Activated T-cell treated with anti-CD3 and anti-CD28 coated beads, Interleukin-2, amount 50 U/mL, for 4 hours (primary cell): ENCODE data around the gene MEIOSIN. TPM values are rescaled to one million over a fixed set of nuclear protein-coding genes. Genes with fewer than 3 reads are reported as not detected.
"Not testable (repeated sequence)": the region's sequence is repeated elsewhere in the genome, so short reads cannot be mapped to it uniquely, and the experiment has no call there.

Source experiments
- ATAC-seq, 2 donors: fragments of 200-7000 bp; cut with Tn5 transposase; one replicate each; pipeline ENCODE4 v1.10.0; 2021
- DNase-seq: peaks from one replicate; pipeline ENCODE4 v3.0.0-alpha.2; 2020
- H3K27me3 Mint-ChIP-seq: one replicate; pipeline ENCODE4 v1.8.0; 2021; ENCODE audit warnings: low read depth, mixed read lengths
- H3K36me3 Mint-ChIP-seq: one replicate; pipeline ENCODE4 v1.8.0; 2022; ENCODE audit warnings: mixed read lengths; ENCODE audit not compliant: insufficient read depth
- H3K4me1 Mint-ChIP-seq: one replicate; pipeline ENCODE4 v1.8.0; 2021; ENCODE audit warnings: low read depth, mixed read lengths
- H3K4me3 Mint-ChIP-seq: one replicate; pipeline ENCODE4 v1.8.0; 2021; ENCODE audit warnings: mild to moderate bottlenecking, moderate library complexity, mixed read lengths
- H3K9me3 Mint-ChIP-seq: one replicate; pipeline ENCODE4 v1.8.0; 2021; ENCODE audit warnings: mixed read lengths
- total RNA-seq, 3 donors: library from RNA; stranded (reverse); gene quantifications; one replicate each; pipeline ENCODE4 v1.2.1, GENCODE V29; 2021

Gene MEIOSIN
- total RNA-seq, 3 donors from 2014 or later = not detected

DNA sequence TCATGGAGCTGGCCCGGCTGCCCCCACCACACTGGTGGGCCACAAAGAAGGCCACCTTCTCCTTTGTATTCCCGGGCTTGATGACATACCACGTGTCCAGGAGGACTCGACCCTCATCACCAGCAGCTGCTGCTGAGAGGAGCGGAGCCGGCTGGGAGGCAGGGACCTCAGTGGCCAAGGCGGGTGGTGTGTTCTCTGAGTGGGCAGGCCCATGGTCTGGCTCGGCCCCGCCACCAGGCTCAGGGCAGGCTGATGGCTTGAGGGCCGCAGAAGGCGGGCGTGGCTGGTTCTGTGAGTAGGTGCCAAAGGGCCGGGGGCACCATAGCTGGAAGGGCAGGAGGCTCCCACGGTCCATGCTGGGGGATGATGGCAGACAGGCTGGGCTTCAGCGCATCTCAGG lies 20.1 kb upstream of the MEIOSIN start:
- Mint-ChIP-seq H3K36me3 (peaks cover 14% of the 10 kb centered on the region), H3K27me3 (no peaks in the 10 kb centered on the region), H3K9me3 (no peaks in the 10 kb centered on the region), H3K4me3 (no peak overlapping the region), H3K4me1 (peaks cover 36% of the 10 kb centered on the region)
- DNase-seq (no peak), ATAC-seq (no peak)

DNA sequence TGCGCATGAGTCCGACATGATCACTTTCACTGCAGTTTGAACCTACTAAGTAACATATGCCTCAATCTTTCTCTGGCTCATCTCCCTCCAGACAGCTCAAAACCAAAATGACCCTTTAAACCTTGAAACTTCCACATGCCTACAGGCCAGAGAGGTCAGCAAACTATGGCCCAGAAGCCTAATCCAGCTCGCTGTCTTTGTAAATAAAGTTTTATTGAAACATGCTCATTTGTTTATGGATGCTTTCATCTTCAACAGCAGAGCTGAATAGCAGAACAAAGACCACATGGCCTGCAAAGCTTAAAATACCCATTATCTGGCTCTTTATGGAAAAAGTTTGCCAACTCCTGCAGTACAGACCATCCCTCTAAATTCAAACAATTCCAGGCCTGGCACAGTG lies 18.1 kb upstream of the MEIOSIN start:
- peaks cover 45% of the 10 kb centered on the region for H3K4me1 Mint-ChIP-seq
- no peak overlapping the region for H3K4me3 Mint-ChIP-seq
- peaks cover 18% of the 10 kb centered on the region for H3K36me3 Mint-ChIP-seq
- ATAC-seq (no peak), DNase-seq (no peak)
- H3K27me3 Mint-ChIP-seq = no peaks in the 10 kb centered on the region
- H3K9me3 Mint-ChIP-seq = no peaks in the 10 kb centered on the region

DNA sequence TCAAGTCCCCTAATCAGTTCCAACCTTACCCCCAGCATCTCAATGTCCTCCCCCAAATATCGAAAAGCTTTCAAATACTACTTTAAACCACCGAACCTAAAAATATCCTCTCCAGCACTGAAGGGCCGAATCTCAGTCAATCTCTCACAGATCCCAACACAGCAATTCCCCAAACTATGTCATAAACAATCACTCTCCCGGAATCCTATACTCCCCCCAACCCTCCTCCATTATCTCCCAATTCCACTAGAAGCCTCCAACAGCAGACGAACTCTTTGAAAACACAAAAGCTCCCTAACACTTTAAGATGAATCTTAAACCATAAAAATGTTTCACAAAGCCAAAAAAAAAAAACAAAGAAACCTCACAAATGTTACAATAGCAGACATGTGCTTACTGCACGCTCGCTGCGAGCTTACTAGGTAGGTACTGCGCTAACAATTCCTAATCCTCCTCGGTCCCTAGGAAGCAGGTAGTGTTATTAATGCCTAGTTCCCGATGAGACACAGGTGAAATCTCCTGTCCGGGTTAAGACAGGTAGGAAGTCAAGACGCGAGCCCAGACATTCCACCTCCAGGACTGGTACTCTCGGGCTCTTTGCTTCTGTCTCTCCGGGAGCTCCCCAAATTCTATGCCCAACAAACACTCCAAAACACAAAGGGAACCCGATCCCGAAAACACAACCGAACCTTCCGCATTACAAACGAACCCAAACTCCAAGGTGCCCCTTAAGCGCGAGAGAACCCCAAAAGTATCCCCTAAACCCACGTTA lies 16.7 kb upstream of the MEIOSIN start:
- Mint-ChIP-seq H3K36me3 (peaks cover 18% of the 10 kb centered on the region), H3K4me1 (peaks cover 43% of the 10 kb centered on the region), H3K27me3 (no peaks in the 10 kb centered on the region), H3K4me3 (peak overlapping the region; percentile 93), H3K9me3 (no peaks in the 10 kb centered on the region)
- no peak for ATAC-seq
- no peak for DNase-seq

DNA sequence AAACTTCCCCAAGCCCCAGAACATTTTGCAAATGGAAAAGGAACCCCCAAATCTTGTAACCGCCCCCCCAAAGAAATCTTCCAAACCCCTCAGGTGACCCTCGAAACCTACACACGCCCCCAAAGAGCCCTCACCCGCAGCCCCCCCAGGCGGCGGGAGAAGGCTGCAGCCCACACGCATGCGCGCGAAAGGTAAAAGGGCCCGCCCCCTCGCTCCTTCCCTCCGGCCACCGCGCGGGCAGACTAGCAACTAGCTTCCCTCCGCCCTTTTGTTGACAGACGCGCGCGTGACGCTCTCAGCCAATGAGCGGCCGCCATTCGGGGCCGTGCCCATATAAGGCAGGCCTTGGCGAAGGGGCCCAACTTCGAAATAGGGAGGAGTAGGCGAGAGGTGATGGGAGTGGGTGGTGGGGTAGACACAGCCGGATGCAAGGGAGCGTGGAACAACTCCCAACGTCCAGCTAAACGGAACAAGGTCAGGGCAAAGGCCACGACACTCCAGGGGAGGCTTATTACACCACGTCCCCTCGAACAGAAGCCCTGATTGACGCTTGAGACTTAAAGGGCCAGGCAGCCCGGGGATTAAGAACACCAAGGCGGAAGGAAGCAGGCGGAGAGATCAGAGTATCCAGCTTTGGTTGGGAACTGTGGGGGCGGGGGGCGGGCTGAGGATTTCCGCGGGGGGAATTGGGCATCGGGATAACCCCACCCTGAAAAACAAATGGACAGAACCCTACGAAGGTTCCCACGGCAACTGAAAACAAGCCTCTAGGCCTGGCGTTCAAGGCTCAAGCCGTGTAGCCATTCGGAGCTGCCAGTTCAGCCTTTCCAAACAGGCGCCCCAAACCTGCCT lies 15.9 kb upstream of the MEIOSIN start:
- Mint-ChIP-seq H3K27me3 (no peaks in the 10 kb centered on the region), H3K4me1 (peaks cover 43% of the 10 kb centered on the region), H3K4me3 (peak overlapping the region; percentile 93), H3K9me3 (no peaks in the 10 kb centered on the region), H3K36me3 (peaks cover 16% of the 10 kb centered on the region)
- DNase-seq (peak; percentile 96), ATAC-seq (peak; percentile 95 to 97)

DNA sequence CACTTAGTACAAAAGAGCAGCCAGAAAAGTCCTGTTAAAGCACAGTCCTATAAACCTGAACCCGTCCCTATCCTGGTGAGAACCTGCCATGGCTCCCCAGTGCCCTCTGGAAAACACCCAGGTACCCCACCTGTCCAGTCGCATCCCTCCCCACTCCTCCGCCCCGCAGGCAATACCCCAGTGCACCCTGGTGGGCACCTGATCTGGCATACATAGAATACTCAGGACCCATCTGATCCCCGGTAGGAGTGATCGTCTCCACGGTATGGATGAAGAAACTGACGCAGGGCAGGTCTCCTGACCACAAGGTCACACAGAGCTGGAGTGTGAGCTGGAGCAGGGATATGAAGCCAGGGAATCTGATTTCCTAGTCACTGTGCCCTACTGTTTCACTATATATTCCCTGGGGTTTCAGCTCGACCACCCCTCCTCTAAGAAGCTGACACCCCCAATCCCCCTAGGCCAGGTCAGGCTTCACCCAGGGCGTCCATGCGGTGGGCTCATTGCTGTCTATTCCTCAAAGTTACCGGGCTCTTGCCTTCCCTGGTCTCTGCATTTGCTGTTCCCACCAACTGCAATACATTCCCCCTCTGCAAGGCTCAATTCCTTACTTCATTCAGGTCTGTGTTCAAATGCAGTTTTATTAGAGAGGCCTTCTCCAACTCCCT lies 15.1 kb upstream of the MEIOSIN start:
- no peak for DNase-seq
- Mint-ChIP-seq H3K27me3 (no peaks in the 10 kb centered on the region), H3K36me3 (peaks cover 16% of the 10 kb centered on the region), H3K4me1 (peaks cover 43% of the 10 kb centered on the region), H3K9me3 (no peaks in the 10 kb centered on the region), H3K4me3 (peak overlapping the region; percentile 93)
- no peak for ATAC-seq

DNA sequence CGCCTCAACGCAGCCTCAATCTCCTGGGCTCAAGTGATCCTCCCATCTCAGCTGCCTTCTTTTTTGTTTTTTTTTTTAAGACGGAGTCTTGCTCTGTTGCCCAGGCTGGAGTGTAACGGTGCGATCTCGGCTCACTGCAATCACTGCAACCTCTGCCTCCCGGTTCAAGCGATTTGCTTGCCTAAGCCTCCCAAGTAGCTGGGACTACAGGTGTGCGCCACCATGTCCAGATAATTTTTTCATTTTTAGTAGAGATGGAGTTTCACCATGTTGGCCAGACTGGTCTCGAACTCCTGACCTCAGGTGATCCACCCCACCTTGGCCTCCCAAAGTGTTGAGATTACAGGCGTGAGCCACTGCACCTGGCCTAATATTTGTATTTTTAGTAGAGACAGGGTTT lies 13.2 kb upstream of the MEIOSIN start:
- Mint-ChIP-seq H3K36me3 (peaks cover 16% of the 10 kb centered on the region), H3K4me1 (peaks cover 39% of the 10 kb centered on the region)
- not testable (repeated sequence) for H3K4me3 Mint-ChIP-seq, H3K9me3 Mint-ChIP-seq, H3K27me3 Mint-ChIP-seq, DNase-seq, ATAC-seq

DNA sequence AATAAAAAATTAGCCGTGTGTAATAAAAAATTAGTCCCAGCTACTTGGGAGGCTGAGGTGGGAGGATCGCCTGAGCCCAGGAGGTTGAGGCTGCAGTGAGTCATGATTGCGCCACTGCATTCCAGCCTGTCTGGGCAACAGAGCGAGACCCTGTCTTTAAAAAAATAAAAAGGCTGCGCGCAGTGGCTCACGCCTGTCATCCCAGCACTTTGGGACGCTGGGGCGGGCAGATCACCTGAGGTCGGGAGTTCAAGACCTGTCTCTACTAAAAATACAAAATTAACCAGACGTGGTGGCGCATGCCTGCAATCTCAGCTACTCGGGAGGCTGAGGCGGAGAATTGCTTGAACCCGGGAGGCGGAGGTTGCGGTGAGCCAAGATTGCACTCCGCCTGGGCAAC lies 4.6 kb upstream of the MEIOSIN start:
- not testable (repeated sequence) for H3K4me3 Mint-ChIP-seq, H3K36me3 Mint-ChIP-seq, H3K9me3 Mint-ChIP-seq, DNase-seq, H3K27me3 Mint-ChIP-seq, ATAC-seq
- H3K4me1 Mint-ChIP-seq = peaks cover 25% of the 10 kb centered on the region

DNA sequence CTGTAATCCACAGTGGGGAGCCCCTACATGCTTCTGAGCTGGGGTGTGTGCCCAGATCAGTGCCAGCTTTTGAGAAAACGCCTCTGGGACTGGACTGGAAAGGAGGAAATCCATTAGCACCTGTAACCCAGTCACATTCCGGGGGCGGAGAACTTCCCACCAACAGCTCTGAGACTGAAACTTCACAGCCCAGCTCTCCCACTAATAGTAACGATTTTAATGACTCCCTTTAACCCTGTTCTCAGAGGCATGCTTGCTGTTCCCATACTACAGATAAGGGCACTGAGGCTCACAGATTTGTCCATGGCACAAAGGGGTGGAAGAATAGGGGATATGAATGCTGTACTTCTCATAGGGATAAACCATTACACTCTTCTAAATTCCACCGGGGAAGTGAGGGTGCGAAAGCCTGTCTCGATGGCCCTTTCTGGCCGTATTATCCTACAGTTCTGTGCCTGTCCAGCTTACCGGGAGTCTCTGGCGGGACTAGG lies 3.4 kb upstream of the MEIOSIN start:
- peaks cover 23% of the 10 kb centered on the region for H3K4me1 Mint-ChIP-seq
- H3K4me3 Mint-ChIP-seq = peak overlapping the region; percentile 97
- DNase-seq = no peak
- no peaks in the 10 kb centered on the region for H3K9me3 Mint-ChIP-seq
- H3K36me3 Mint-ChIP-seq = no peaks in the 10 kb centered on the region
- H3K27me3 Mint-ChIP-seq = no peaks in the 10 kb centered on the region
- ATAC-seq = no peak

DNA sequence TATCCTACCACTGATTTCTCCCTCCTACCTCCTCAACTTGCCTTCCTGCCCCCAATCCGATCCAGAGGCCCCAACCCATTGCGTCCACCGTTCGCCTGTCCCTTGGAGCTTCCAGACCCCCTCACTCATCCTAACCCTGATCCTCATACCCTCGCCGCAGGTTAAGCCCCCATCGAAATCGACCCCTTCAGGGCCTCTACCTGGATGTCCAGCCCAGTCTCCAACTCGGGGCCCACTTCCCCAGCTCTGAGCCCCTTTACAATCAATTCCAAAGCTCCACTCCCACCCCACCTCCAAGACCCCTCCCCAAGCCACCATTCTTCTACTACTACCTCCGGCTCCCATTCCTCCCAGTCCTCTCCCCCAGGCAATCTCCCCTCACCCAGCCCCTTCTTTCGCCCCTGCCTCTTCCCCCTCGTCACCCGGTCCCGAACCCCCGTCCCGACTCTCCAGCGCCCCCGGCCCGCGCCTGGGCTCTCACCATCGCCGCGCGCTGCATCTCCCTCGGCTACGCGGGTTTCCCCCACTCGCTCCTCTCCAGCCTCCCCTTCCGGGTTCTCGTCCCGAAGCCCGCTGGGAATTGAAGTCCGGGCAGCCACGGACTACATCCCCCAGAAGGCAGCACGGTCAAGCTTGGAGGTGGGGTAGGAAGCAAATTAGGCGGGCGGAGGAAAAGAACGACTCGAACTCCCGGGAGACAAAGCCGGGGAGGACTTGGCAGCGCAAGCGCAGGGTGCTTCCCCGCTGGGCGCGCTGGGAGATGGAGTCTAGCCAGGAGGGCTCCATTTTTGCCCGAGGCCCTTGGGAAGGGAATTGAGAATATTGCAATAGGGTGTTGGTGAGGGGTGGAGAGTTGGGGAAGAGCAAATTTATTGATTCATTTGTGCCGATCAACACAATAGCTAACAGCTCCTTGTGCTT lies 2.6 kb upstream of the MEIOSIN start, which contains the start of gene FBXO46:
Gene FBXO46, minus strand, starts transcription at position 529 of the 921 bp plus-strand sequence. CDS start 17,401 bp downstream, outside the sequence.
- peak within 1 kb of the TSS; percentile 97 for H3K4me3 Mint-ChIP-seq
- H3K36me3 Mint-ChIP-seq = no peaks in the 10 kb centered on the region
- ATAC-seq (peak; percentile 99), DNase-seq (peak; percentile 89)
- no peaks in the 10 kb centered on the region for H3K27me3 Mint-ChIP-seq
- H3K4me1 Mint-ChIP-seq = peaks cover 23% of the 10 kb centered on the region
- no peaks in the 10 kb centered on the region for H3K9me3 Mint-ChIP-seq

DNA sequence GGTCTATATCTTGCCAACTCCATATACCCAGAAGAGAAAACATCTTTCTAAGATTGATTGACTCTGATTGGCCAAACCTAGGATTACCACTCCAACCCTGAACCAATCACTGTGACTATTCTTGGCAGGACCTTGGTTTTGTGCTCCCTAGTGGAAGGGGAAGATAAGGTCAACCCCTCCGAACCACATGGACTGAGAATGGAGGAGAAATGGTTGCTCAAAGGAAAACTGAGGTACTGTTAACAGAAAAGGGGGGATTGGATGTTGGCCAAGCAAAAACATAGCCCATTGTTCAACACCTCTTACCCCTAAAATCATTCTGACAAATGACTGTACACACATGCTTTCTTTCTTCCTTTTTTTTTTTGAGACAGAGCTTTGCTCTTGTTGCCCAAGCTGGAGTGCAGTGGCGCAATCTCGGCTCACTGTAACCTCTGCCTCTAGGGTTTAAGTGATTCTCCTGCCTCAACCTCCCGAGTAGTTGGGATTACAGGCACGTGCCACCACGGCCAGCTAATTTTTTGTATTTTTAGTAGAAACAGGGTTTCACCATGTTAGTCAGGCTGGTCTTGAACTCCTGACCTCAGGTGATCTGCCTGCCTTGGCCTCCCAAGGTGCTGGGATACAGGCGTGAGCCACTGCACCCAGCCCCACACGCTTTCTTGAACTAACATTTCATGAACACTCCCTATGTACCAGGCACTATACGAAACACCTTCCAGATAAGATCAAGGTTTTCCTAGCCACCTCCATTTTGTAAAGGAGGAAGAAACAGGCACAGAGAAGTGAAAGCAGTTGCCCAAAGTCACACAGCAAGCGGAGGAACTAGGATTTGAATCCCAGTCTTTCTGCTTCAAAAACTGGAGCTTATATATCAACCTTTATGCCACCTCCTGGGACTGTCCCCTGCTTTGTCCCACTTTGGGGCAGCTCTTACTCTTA lies 6.5 kb downstream of the MEIOSIN start:
- DNase-seq (no peak), ATAC-seq (no peak)
- no peak overlapping the region for H3K4me3 Mint-ChIP-seq
- H3K36me3 Mint-ChIP-seq = no peaks in the 10 kb centered on the region
- peaks cover 11% of the 10 kb centered on the region for H3K27me3 Mint-ChIP-seq
- H3K9me3 Mint-ChIP-seq = no peaks in the 10 kb centered on the region
- H3K4me1 Mint-ChIP-seq = no peaks in the 10 kb centered on the region

DNA sequence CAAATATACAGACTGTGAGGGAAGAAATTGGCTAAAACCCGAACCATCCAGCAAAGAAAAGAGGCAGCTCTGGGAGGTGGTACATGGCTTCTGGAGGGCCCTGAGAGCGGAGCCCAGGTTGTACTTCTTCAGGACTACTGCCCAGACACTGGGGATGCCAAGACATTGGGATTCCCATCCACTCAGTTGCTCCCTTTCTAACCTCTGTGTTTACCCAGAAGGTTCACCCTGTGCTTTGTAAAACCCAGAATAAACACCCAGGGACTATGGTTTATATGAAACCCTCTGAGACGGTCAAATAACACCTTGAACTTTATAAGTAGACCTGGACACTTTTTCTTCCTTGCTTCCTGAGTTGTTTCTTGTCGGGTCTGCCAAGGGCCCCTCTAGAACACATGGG lies 9.7 kb downstream of the MEIOSIN start:
- H3K4me1 Mint-ChIP-seq = no peaks in the 10 kb centered on the region
- no peak for DNase-seq
- H3K4me3 Mint-ChIP-seq = no peak overlapping the region
- no peaks in the 10 kb centered on the region for H3K36me3 Mint-ChIP-seq
- H3K27me3 Mint-ChIP-seq = peaks cover 20% of the 10 kb centered on the region
- H3K9me3 Mint-ChIP-seq = no peaks in the 10 kb centered on the region
- ATAC-seq = no peak

DNA sequence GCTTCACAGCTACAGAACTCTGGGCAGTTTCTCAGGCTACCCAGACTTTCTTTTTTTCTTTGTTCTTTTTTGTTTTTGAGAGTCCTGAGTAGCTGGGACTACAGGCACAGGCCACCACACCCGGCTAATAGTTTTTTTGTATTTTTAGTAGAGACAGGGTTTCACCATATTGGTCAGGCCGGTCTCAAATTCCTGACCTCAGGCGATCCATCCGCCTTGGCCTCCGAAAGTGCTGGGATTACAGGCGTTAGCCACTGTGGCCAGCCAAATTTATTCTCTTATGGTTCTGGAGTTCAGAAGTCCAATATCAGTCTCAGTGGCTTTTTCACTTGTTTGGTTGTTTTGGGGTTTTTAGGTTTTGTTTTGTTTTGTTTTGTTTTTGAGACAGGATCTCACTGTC lies 12.4 kb downstream of the MEIOSIN start:
- DNase-seq (no peak), ATAC-seq (no peak)
- H3K4me3 Mint-ChIP-seq = no peak overlapping the region
- no peaks in the 10 kb centered on the region for H3K4me1 Mint-ChIP-seq
- no peaks in the 10 kb centered on the region for H3K36me3 Mint-ChIP-seq
- peaks cover 14% of the 10 kb centered on the region for H3K27me3 Mint-ChIP-seq
- no peaks in the 10 kb centered on the region for H3K9me3 Mint-ChIP-seq

DNA sequence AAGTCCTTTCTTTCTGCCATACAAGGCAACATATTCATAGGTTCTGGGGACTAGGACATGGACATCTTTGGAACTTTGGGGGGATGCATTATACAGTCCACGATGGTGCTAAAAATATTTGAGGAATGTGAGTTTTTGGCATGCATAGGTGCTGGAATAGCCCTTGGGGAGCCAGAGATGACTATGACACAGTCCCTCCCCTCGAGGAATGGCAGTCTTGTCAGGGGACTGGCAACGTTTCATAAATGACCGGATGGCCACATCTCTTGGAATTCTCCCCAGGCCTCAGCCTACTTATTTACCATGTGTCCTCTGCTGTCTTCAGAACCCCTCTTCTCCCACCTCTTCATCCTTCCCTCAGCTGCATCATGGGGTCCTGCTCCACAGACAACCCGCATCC lies 13.6 kb downstream of the MEIOSIN start:
- Mint-ChIP-seq H3K4me3 (no peak overlapping the region), H3K9me3 (no peaks in the 10 kb centered on the region), H3K4me1 (no peaks in the 10 kb centered on the region), H3K36me3 (no peaks in the 10 kb centered on the region), H3K27me3 (peaks cover 13% of the 10 kb centered on the region)
- DNase-seq = no peak
- no peak for ATAC-seq
